CD14-positive monocyte (primary cell): ENCODE results near the gene HES7. TPM values are rescaled to one million over a fixed set of nuclear protein-coding genes. Genes with fewer than 3 reads are reported as not detected.

Experiments used
- DNase-seq, 3 donors: peaks; one replicate each; pipeline ENCODE4 v3.0.0-alpha.2; 2011 to 2022
- H2AFZ ChIP-seq: 2 replicates; pipeline ENCODE4 v1.6.0; 2012; ENCODE audit warnings: mild to moderate bottlenecking, low read depth, low read length, inconsistent platforms; ENCODE audit not compliant: insufficient read depth, poor library complexity, severe bottlenecking
- H3K27ac ChIP-seq, 2 donors: 1 replicate in 1 of 2; 2 replicates in 1 of 2; pipeline ENCODE4 v1.5.1; 2012 to 2013; ENCODE audit warnings: low read length in 2 of 2, control low read depth in 1 of 2, inconsistent platforms in 1 of 2, low read depth in 1 of 2, mild to moderate bottlenecking in 1 of 2
- H3K27me3 ChIP-seq, 2 donors: one replicate each; pipeline versions ENCODE4 v1.6.0 to v1.6.1; 2011 to 2013; ENCODE audit warnings: low read length in 2 of 2; ENCODE audit not compliant: control insufficient read depth in 2 of 2, insufficient read depth in 2 of 2
- H3K36me3 ChIP-seq, 2 donors: replicated peaks in 1 of 2; 1 replicate in 1 of 2; 2 replicates in 1 of 2; pipeline versions ENCODE4 v1.5.1 to v1.6.1; 2012 to 2013; ENCODE audit warnings: low read length in 2 of 2, control low read depth in 1 of 2, inconsistent platforms in 1 of 2, mild to moderate bottlenecking in 1 of 2; ENCODE audit not compliant: insufficient read depth in 2 of 2, control insufficient read depth in 1 of 2
- H3K4me1 ChIP-seq, 2 donors: 1 replicate in 1 of 2; 2 replicates in 1 of 2; pipeline versions ENCODE4 v1.5.1 to v1.6.1; 2012 to 2013; ENCODE audit warnings: low read length in 2 of 2, control low read depth in 1 of 2, inconsistent platforms in 1 of 2, mild to moderate bottlenecking in 1 of 2, moderate library complexity in 1 of 2; ENCODE audit not compliant: insufficient read depth in 2 of 2, control insufficient read depth in 1 of 2
- H3K4me2 ChIP-seq: replicated peaks from 2 replicates; pipeline ENCODE3; 2012; ENCODE audit warnings: low read length, moderate library complexity, mild to moderate bottlenecking; ENCODE audit not compliant: poor library complexity, severe bottlenecking; ENCODE audit errors: extremely low read depth
- H3K4me3 ChIP-seq, 3 experiments: fragments of 200-600 bp in 1 of 3; sonication (generic) in 1 of 3; replicated peaks in 1 of 3; 1 replicate in 2 of 3; 2 replicates in 1 of 3; pipeline ENCODE4 v1.5.1; 2011 to 2013; ENCODE audit warnings: low read length in 3 of 3, mild to moderate bottlenecking in 3 of 3, control low read depth in 2 of 3, low read depth in 2 of 3, inconsistent platforms in 1 of 3, moderate library complexity in 1 of 3
- H3K79me2 ChIP-seq: 2 replicates; pipeline ENCODE4 v1.6.0; 2012; ENCODE audit warnings: mild to moderate bottlenecking, control low read depth, inconsistent platforms, low read length, moderate library complexity; ENCODE audit not compliant: insufficient read depth
- H3K9ac ChIP-seq: 2 replicates; pipeline ENCODE4 v1.6.0; 2017; ENCODE audit warnings: low read length, mild to moderate bottlenecking; ENCODE audit not compliant: insufficient read depth, poor library complexity, severe bottlenecking
- H3K9me3 ChIP-seq, 2 donors: replicated peaks in 1 of 2; 1 replicate in 1 of 2; 2 replicates in 1 of 2; pipeline versions ENCODE4 v1.5.1 to v1.6.1; 2012 to 2013; ENCODE audit warnings: low read length in 2 of 2, control low read depth in 1 of 2; ENCODE audit not compliant: control insufficient read depth in 1 of 2, insufficient read depth in 1 of 2
- H4K20me1 ChIP-seq: 2 replicates; pipeline ENCODE4 v1.6.0; 2012; ENCODE audit warnings: mild to moderate bottlenecking, low read length, control low read depth, moderate library complexity; ENCODE audit not compliant: insufficient read depth
- H3K27ac Mint-ChIP-seq, 7 donors: one replicate each; pipeline ENCODE4 v1.8.0; 2020; ENCODE audit warnings: mild to moderate bottlenecking in 7 of 7, mixed read lengths in 7 of 7, moderate library complexity in 6 of 7, inconsistent platforms in 2 of 7
- H3K27me3 Mint-ChIP-seq, 3 donors: one replicate each; pipeline ENCODE4 v1.8.0; 2021 to 2022; ENCODE audit warnings: low read depth in 3 of 3, mild to moderate bottlenecking in 3 of 3, mixed read lengths in 3 of 3, moderate library complexity in 3 of 3, inconsistent platforms in 1 of 3
- H3K36me3 Mint-ChIP-seq, 2 donors: one replicate each; pipeline ENCODE4 v1.8.0; 2020; ENCODE audit warnings: mixed read lengths in 2 of 2, inconsistent platforms in 1 of 2, mild to moderate bottlenecking in 1 of 2
- H3K4me1 Mint-ChIP-seq: one replicate; pipeline ENCODE4 v1.8.0; 2020; ENCODE audit warnings: mild to moderate bottlenecking, mixed read lengths
- H3K4me3 Mint-ChIP-seq, 2 donors: one replicate each; pipeline ENCODE4 v1.8.0; 2020; ENCODE audit warnings: mild to moderate bottlenecking in 2 of 2, mixed read lengths in 2 of 2, moderate library complexity in 1 of 2
- H3K9me3 Mint-ChIP-seq, 7 donors: one replicate each; pipeline ENCODE4 v1.8.0; 2020 to 2022; ENCODE audit warnings: mixed read lengths in 7 of 7, mild to moderate bottlenecking in 6 of 7, moderate library complexity in 6 of 7, inconsistent platforms in 2 of 7
- CTCF ChIP-seq: fragments of 200-600 bp; IDR thresholded peaks from one replicate; pipeline ENCODE4 v1.8.0; 2022; ENCODE audit warnings: antibody characterized with exemption, mild to moderate bottlenecking
- WGBS: methylation state at CpG from one replicate; pipeline ENCODE4 v1.1.5; 2013; ENCODE audit warnings: missing lambda C conversion rate; ENCODE audit not compliant: insufficient coverage; 5-methylcytosine and 5-hydroxymethylcytosine counted together
- intact Hi-C, 2 donors: fragments of 100-400 bp; cut with micrococcal nuclease; formaldehyde crosslinking; loops; one replicate each; pipeline versions ENCODE4 v1.15.0 to v1.15.1; 2023
- polyA plus RNA-seq, 3 donors: library from polyadenylated mRNA; depleted of rRNA in 1 of 3; unstranded in 2 of 3; stranded (reverse) in 1 of 3; fragments of 300-500 nt in 2 of 3; fragments of >200 nt in 1 of 3; fragmentation: Illumina TruSeq in 2 of 3; gene quantifications; 1 replicate in 2 of 3; 2 replicates in 1 of 3; pipeline ENCODE4 v1.2.3, GENCODE V29; 2012 to 2021

Gene HES7
- polyA plus RNA-seq, 3 donors = not detected

GRCh38 chr17:8147141-8147804 is 23.4 kb upstream of the HES7 start:
- no peak overlapping the region for H3K9ac ChIP-seq
- H3K27ac Mint-ChIP-seq = peak overlapping the region in 2 of 7 donors; percentile 11 to 43
- H3K36me3 ChIP-seq = peaks cover 78 to 85% of the 10 kb centered on the region in 2 donors
- peaks cover 70 to 85% of the 10 kb centered on the region in 2 donors for H3K36me3 Mint-ChIP-seq
- peaks cover 99% of the 10 kb centered on the region for H4K20me1 ChIP-seq
- no peak overlapping the region for H3K4me3 Mint-ChIP-seq
- no peak overlapping the region for H3K4me2 ChIP-seq
- 96% methylated on average over 19 of the region's 26 CpGs for WGBS
- intact Hi-C loops = no loop called here
- no peak overlapping the region for H3K27ac ChIP-seq
- no peaks in the 10 kb centered on the region for H3K9me3 Mint-ChIP-seq
- H3K4me1 ChIP-seq = peaks cover 8 to 23% of the 10 kb centered on the region in 2 donors
- H3K27me3 ChIP-seq = no peaks in the 10 kb centered on the region
- no peak for DNase-seq
- H3K27me3 Mint-ChIP-seq = peaks cover 0 to 14% (median 0%) of the 10 kb centered on the region in 3 donors
- no peaks in the 10 kb centered on the region for H3K9me3 ChIP-seq
- H3K79me2 ChIP-seq = peaks cover 19% of the 10 kb centered on the region
- H3K4me3 ChIP-seq = no peak overlapping the region
- no peak for TF ChIP-seq CTCF
- H2AFZ ChIP-seq = no peak overlapping the region
- peaks cover 14% of the 10 kb centered on the region for H3K4me1 Mint-ChIP-seq

GRCh38 chr17:8146381-8147140 is 22.7 kb upstream of the HES7 start:
- Mint-ChIP-seq H3K27ac (peak overlapping the region in 1 of 7 donors; percentile 43), H3K27me3 (peaks cover 0 to 9% (median 0%) of the 10 kb centered on the region in 3 donors), H3K4me1 (peaks cover 10% of the 10 kb centered on the region), H3K36me3 (peaks cover 78 to 92% of the 10 kb centered on the region in 2 donors), H3K9me3 (no peaks in the 10 kb centered on the region), H3K4me3 (no peak overlapping the region)
- Histone ChIP-seq H3K9me3 (no peaks in the 10 kb centered on the region), H3K4me3 (no peak overlapping the region), H3K4me1 (peaks cover 8 to 16% of the 10 kb centered on the region in 2 donors), H3K9ac (no peak overlapping the region), H3K27ac (no peak overlapping the region), H2AFZ (no peak overlapping the region), H3K4me2 (no peak overlapping the region), H4K20me1 (peaks cover 100% of the 10 kb centered on the region), H3K79me2 (peaks cover 18% of the 10 kb centered on the region), H3K27me3 (no peaks in the 10 kb centered on the region), H3K36me3 (peaks cover 85 to 92% of the 10 kb centered on the region in 2 donors)
- WGBS = 95% methylated on average over 11 of the region's 14 CpGs
- intact Hi-C loops = no loop called here
- DNase-seq = no peak
- no peak for TF ChIP-seq CTCF
